H9 (cell line): ENCODE results near the gene PKMYT1. TPM values are rescaled to one million over a fixed set of nuclear protein-coding genes. Genes with fewer than 3 reads are reported as not detected.

ENCODE experiments used
- DNase-seq: peaks from one replicate; pipeline ENCODE4 v3.0.0-alpha.2; 2017
- H2AFZ ChIP-seq: one replicate; pipeline ENCODE4 v1.6.1; 2013; ENCODE audit warnings: mild to moderate bottlenecking, low read length, control low read depth, moderate library complexity
- H2AK5ac ChIP-seq: 2 replicates; pipeline ENCODE4 v1.6.1; 2013; ENCODE audit warnings: low read length, control low read depth, mixed read lengths; ENCODE audit not compliant: insufficient read length
- H2BK120ac ChIP-seq: one replicate; pipeline ENCODE4 v1.6.1; 2013; ENCODE audit warnings: low read depth, mild to moderate bottlenecking, low read length, control low read depth, inconsistent platforms; ENCODE audit not compliant: poor library complexity, severe bottlenecking
- H2BK12ac ChIP-seq: 2 replicates; pipeline ENCODE4 v1.6.1; 2013; ENCODE audit warnings: low read length, control low read depth, mixed read lengths, low read depth; ENCODE audit not compliant: insufficient read length
- H2BK15ac ChIP-seq: 2 replicates; pipeline ENCODE4 v1.6.1; 2013; ENCODE audit warnings: low read depth, low read length, control low read depth
- H2BK20ac ChIP-seq: one replicate; pipeline ENCODE4 v1.6.1; 2013; ENCODE audit warnings: low read depth, mild to moderate bottlenecking, low read length, control low read depth, inconsistent platforms; ENCODE audit not compliant: poor library complexity, severe bottlenecking
- H2BK5ac ChIP-seq: 2 replicates; pipeline ENCODE4 v1.6.1; 2013; ENCODE audit warnings: low read length, control low read depth, mixed read lengths; ENCODE audit not compliant: insufficient read length
- H3K14ac ChIP-seq: 2 replicates; pipeline ENCODE4 v1.6.1; 2013; ENCODE audit warnings: low read length, control low read depth; ENCODE audit not compliant: insufficient read depth
- H3K18ac ChIP-seq: 2 replicates; pipeline ENCODE4 v1.6.1; 2013; ENCODE audit warnings: low read depth, mild to moderate bottlenecking, mixed read lengths, low read length, control low read depth; ENCODE audit not compliant: insufficient read length
- H3K23ac ChIP-seq: 2 replicates; pipeline ENCODE4 v1.6.1; 2013; ENCODE audit warnings: low read length, control low read depth, mixed read lengths, low read depth; ENCODE audit not compliant: insufficient read length
- H3K23me2 ChIP-seq: 2 replicates; pipeline ENCODE4 v1.6.1; 2013; ENCODE audit warnings: low read depth, mild to moderate bottlenecking, mixed read lengths, low read length, control low read depth; ENCODE audit not compliant: insufficient read length, poor library complexity, severe bottlenecking
- H3K27ac ChIP-seq: 2 replicates; pipeline ENCODE4 v1.5.1; 2013; ENCODE audit warnings: low read length, control low read depth, mixed read lengths, low read depth; ENCODE audit not compliant: insufficient read length
- H3K27me3 ChIP-seq: 2 replicates; pipeline ENCODE4 v1.6.1; 2013; ENCODE audit warnings: low read length, control low read depth, inconsistent platforms; ENCODE audit not compliant: insufficient read depth
- H3K4ac ChIP-seq: 2 replicates; pipeline ENCODE4 v1.6.1; 2013; ENCODE audit warnings: low read depth, mild to moderate bottlenecking, control low read depth, inconsistent platforms, low read length, moderate library complexity
- H3K4me1 ChIP-seq: 2 replicates; pipeline ENCODE4 v1.6.1; 2013; ENCODE audit warnings: low read length, control low read depth, inconsistent platforms; ENCODE audit not compliant: insufficient read depth
- H3K4me2 ChIP-seq: 2 replicates; pipeline ENCODE4 v1.6.1; 2013; ENCODE audit warnings: low read length, control low read depth, mixed read lengths; ENCODE audit not compliant: insufficient read length, insufficient read depth
- H3K56ac ChIP-seq: 2 replicates; pipeline ENCODE4 v1.6.1; 2013; ENCODE audit warnings: low read depth, mild to moderate bottlenecking, mixed read lengths, low read length, control low read depth; ENCODE audit not compliant: insufficient read length
- H3K79me1 ChIP-seq: 2 replicates; pipeline ENCODE4 v1.6.1; 2013; ENCODE audit warnings: low read depth, mild to moderate bottlenecking, moderate library complexity, low read length, control low read depth, inconsistent platforms; ENCODE audit not compliant: insufficient read depth, poor library complexity, severe bottlenecking
- H3K79me2 ChIP-seq: 2 replicates; pipeline ENCODE4 v1.6.1; 2013; ENCODE audit warnings: low read length, control low read depth, inconsistent platforms; ENCODE audit not compliant: insufficient read depth
- H3K9ac ChIP-seq: 2 replicates; pipeline ENCODE4 v1.6.1; 2013; ENCODE audit warnings: low read length, control low read depth, mixed read lengths; ENCODE audit not compliant: insufficient read length; ENCODE audit errors: extremely low read depth
- H3K9me3 ChIP-seq: one replicate; pipeline ENCODE4 v1.6.1; 2013; ENCODE audit warnings: low read depth, low read length, inconsistent platforms; ENCODE audit not compliant: control insufficient read depth
- H3T11ph ChIP-seq: one replicate; pipeline ENCODE4 v1.6.1; 2013; ENCODE audit warnings: mild to moderate bottlenecking, low read length, control low read depth, inconsistent platforms
- H4K20me1 ChIP-seq: one replicate; pipeline ENCODE4 v1.6.1; 2013; ENCODE audit not compliant: control insufficient read depth, insufficient read length, insufficient read depth
- H4K5ac ChIP-seq: 2 replicates; pipeline ENCODE4 v1.6.1; 2013; ENCODE audit warnings: low read depth, mild to moderate bottlenecking, mixed read lengths, low read length, control low read depth; ENCODE audit not compliant: insufficient read length
- H4K8ac ChIP-seq: replicated peaks from 2 replicates; pipeline ENCODE4 v1.6.1; 2013; ENCODE audit warnings: low read length, control low read depth, mixed read lengths, low read depth; ENCODE audit not compliant: insufficient read length
- H4K91ac ChIP-seq: 2 replicates; pipeline ENCODE4 v1.6.1; 2013; ENCODE audit warnings: low read depth, mild to moderate bottlenecking, moderate library complexity, mixed read lengths, low read length, control low read depth; ENCODE audit not compliant: insufficient read length
- H3K27ac Mint-ChIP-seq, 3 experiments: 2 replicates in 2 of 3; 3 replicates in 1 of 3; pipeline ENCODE4 v1.8.0; 2020 to 2021; ENCODE audit warnings: mixed read lengths in 3 of 3, mild to moderate bottlenecking in 1 of 3, moderate library complexity in 1 of 3
- H3K27me3 Mint-ChIP-seq: 2 replicates; pipeline ENCODE4 v1.8.0; 2021; ENCODE audit warnings: low read depth, mild to moderate bottlenecking, moderate library complexity, mixed read lengths
- H3K36me3 Mint-ChIP-seq, 3 experiments: 2 replicates in 2 of 3; 3 replicates in 1 of 3; pipeline ENCODE4 v1.8.0; 2020 to 2021; ENCODE audit warnings: low read depth in 3 of 3, mixed read lengths in 3 of 3; ENCODE audit not compliant: insufficient read depth in 1 of 3
- H3K4me1 Mint-ChIP-seq, 2 experiments: 2 replicates each; pipeline ENCODE4 v1.8.0; 2020; ENCODE audit warnings: mixed read lengths in 2 of 2
- H3K4me3 Mint-ChIP-seq, 2 experiments: 2 replicates in 1 of 2; 3 replicates in 1 of 2; pipeline ENCODE4 v1.8.0; 2020 to 2021; ENCODE audit warnings: mild to moderate bottlenecking in 2 of 2, mixed read lengths in 2 of 2, moderate library complexity in 1 of 2
- H3K9me3 Mint-ChIP-seq, 2 experiments: 2 replicates in 1 of 2; 3 replicates in 1 of 2; pipeline ENCODE4 v1.8.0; 2020; ENCODE audit warnings: mild to moderate bottlenecking in 2 of 2, mixed read lengths in 2 of 2, moderate library complexity in 1 of 2
- CTCF ChIP-seq: fragments of 200-600 bp; sonication (generic); conservative IDR thresholded peaks from 3 replicates; pipeline ENCODE4 v1.8.0; 2021; ENCODE audit warnings: antibody characterized with exemption, mild to moderate bottlenecking
- WGBS: extraction: QIAGEN DNeasy Blood & Tissue Kit; methylation state at CpG from one replicate; pipeline ENCODE4 v1.1.7; 2013; ENCODE audit warnings: missing lambda C conversion rate, low lambda C conversion rate, mixed read lengths; ENCODE audit not compliant: insufficient read length; ENCODE audit errors: extremely low coverage; 5-methylcytosine and 5-hydroxymethylcytosine counted together
- total RNA-seq: library from RNA; stranded (reverse); gene quantifications from 2 replicates; pipeline ENCODE4 v1.2.1, GENCODE V29; 2021

Gene PKMYT1
- total RNA-seq, 1 experiment from 2014 or later = 114 TPM

- H4K8ac ChIP-seq = no peak overlapping the region
- no peak overlapping the region for H3K4ac ChIP-seq
- H3K9ac ChIP-seq = no peak overlapping the region
- Mint-ChIP-seq H3K27me3 (peaks cover 6% of the 10 kb centered on the region), H3K4me1 (peaks cover 28 to 30% of the 10 kb centered on the region in 2 experiments), H3K36me3 (peaks cover 10 to 15% (median 14%) of the 10 kb centered on the region in 3 experiments), H3K27ac (0 out of 7 replicates have a peak overlapping the region, but pooled peaks of 1 of the 3 experiments have one; percentile 70), H3K9me3 (peaks cover 10 to 11% of the 10 kb centered on the region in 2 experiments), H3K4me3 (peak overlapping the region; percentile 55 to 62; a peak in 4 of 5 replicates)
- H3K23ac ChIP-seq = no peak overlapping the region
- H3K79me2 ChIP-seq = no peaks in the 10 kb centered on the region
- WGBS = no CpG with 5 or more reads among the region's 42 CpGs
- peaks cover 5% of the 10 kb centered on the region for H3K23me2 ChIP-seq
- no peaks in the 10 kb centered on the region for H3K9me3 ChIP-seq
- H3K27me3 ChIP-seq = no peaks in the 10 kb centered on the region
- H3K27ac ChIP-seq = no peak overlapping the region
- H3T11ph ChIP-seq = no peak overlapping the region
- no peak overlapping the region for H2BK12ac ChIP-seq
- no peaks in the 10 kb centered on the region for H3K4me1 ChIP-seq
- no peak overlapping the region for H4K5ac ChIP-seq
- H3K14ac ChIP-seq = peak overlapping the region; percentile 92
- H3K4me2 ChIP-seq = peak overlapping the region; percentile 45
- no peak overlapping the region for H2BK20ac ChIP-seq
- H3K79me1 ChIP-seq = no peaks in the 10 kb centered on the region
- H3K18ac ChIP-seq = peak overlapping the region; percentile 79
- H2AFZ ChIP-seq = no peak overlapping the region
- H2BK120ac ChIP-seq = no peak overlapping the region
- no peak overlapping the region for H3K56ac ChIP-seq
- no peaks in the 10 kb centered on the region for H4K20me1 ChIP-seq
- H2AK5ac ChIP-seq = no peak overlapping the region
- no peak for TF ChIP-seq CTCF
- peak; percentile 86 for DNase-seq
- no peak overlapping the region for H2BK15ac ChIP-seq
- no peak overlapping the region for H2BK5ac ChIP-seq
- no peak overlapping the region for H4K91ac ChIP-seq
Measured at GRCh38 chr16:2924901-2925755, 55.1 kb downstream of the PKMYT1 start.
